Measurements from ENCODE around the gene VEPH1.

The VEPH1 gene

DNA sequence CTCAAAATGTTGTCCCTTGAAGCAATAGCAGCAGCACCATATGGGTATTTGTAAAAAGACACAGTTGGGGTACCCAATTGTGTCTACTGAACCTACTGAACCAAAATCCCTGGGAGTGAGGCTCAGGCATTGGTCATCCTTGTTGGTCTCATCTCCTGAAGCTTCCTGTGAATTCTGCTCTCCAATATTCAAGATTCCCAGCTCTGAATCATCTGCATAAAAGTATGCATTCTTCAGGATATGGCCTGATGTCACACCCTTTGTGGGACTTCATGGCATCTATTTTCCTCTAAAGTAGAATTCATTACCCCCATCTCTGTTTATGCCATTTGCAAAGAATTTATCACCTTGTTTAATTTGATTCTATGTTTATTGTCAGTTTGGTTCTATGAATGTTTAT is 79.9 kb downstream of the VEPH1 start:
- DNase-seq, result no peak

DNA sequence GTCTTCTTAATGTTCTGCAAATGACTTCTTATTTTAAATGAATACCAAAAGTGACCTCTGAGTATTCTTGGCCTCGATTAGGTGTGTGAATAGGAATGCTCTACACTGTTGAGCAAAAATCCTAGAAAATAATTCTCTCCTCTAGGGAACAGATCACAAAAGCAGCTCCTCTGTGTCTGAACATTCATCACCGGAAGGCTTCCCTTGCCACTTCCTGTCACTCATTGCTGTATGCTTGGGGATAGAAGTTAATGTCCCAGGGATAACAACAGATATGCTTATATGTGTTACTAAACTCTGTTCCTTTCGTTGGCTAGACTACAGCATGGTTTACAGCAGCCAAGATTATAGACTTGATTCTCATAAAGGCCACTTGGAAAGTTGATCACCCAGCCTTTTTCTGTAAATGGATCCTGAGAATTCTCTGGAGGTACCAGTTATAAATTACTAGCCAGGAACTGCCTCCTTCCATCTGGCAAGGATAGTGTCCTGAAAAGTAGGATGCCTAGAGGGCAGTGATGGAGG is 82.5 kb downstream of the VEPH1 start:
- no peak for DNase-seq

DNA sequence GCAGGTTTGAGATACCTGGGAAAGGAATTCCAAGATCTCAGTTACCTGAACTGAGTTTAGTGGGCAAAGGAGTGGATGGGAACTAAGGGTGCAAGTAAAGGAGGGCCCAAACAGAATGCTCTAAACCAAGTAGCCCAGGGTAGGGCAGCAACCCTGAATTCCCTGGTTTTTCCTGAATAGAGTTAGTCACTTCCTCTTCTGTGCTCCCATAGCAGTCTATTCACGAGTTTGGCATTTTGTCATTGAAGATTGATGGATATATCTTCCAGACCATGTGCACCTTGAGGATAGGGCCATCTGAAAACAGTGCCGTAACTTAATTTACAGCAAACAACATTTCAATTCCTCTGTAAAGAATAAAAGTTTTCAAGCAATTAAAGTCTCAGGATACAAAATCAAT is 85.1 kb downstream of the VEPH1 start:
- DNase-seq, result no peak

- DNase-seq, result no peak
Observed at GRCh38 chr3:157417247-157417646, 86.0 kb downstream of the VEPH1 start.

DNA sequence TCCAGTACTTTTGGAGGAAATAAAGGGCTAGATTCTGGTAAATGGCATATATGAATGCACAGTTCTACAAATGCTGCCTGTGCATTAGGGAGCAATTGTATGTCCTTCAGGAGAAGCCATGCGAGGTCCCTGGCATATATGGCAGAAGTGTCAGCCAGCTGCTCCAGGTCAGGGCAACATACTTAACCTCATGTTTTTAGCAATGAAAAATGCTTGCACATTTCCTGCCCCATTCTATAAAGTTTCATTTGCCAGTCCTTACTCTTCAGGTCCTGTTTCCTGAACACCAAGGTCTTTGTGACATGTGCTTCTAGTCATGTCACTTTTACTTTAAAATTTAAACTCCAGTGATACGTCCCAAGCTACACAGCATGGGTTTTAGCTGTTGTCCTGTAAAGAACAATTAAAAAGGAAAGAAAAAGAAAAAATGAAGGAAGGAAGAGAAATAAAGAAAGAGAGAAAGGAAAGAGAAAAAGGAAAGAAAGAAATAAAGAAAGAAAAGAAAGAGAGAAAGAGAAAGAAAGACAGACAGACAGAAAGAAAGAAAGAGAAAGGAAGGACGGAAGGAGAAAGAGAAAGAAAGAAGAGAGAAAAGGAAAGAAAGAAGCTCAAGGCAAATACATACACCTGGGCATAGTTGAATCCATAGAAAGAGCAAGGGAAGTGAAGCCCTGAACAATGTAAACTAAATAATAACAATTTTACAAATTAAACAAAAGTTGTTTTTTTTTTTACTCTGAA is 86.7 kb downstream of the VEPH1 start:
- DNase-seq, result no peak

DNA sequence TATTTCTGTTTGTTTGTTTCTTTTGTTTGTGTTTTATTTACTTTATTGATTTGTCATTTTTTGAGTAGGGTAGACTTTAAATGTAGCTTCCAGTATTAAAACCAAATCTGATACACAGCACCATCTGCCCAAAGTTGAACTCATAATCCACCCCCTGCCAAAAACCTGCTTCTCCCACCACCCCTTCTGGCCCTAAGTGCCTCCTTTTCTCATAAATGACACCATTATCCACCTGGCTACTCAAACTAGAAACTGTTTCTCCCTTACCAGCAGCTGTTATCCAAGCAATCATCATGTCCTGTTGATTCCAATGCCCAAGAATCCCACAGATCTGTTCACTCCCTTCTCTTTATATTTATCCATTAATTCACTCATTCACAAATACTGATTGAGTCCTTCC is 88.4 kb downstream of the VEPH1 start:
- no peak for DNase-seq

DNA sequence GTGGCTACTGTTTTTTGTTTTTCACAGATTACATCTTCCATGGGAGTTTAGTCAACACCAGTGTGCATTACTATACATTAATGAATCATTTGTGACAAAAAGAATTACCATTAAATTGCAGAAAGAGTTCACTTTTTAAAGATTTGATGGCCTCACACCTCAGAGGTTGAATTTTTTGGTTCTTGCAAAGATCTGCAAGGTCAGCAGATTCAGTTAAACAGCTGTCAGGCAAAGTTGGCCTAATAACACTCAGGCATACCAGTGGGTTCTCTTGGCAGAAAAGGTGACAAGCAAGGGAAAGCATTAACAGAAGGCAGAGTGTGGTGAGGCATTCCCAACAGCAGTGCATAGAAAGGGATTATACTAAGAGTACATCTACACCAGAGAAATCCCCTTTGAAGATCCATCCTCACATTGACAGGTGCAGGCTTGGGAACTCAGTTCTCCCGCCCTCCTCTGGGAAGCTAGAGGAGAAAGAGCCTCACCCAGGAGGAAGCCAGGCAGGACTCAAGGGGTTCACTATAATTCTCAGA is 90.8 kb downstream of the VEPH1 start:
- no peak for DNase-seq

DNA sequence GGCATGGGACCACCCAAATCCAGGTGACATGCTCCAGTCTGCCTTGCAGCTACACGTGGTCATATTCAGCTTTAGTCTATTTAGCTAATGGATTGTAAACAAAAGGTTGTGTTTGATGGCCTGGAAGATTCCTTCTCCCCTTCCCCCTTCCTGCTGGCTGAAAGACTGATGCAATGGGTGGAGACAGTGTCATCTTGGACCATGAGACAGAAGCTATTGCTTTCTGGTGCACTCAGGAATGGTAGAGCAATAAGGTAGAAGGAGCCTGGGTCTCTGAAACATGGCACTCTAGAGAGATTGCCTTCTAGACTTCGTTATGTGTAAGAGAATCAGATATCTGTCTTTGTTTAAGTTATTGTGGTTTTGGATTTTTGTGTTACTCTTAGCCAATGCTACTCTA is 92.3 kb downstream of the VEPH1 start:
- DNase-seq, result no peak

DNA sequence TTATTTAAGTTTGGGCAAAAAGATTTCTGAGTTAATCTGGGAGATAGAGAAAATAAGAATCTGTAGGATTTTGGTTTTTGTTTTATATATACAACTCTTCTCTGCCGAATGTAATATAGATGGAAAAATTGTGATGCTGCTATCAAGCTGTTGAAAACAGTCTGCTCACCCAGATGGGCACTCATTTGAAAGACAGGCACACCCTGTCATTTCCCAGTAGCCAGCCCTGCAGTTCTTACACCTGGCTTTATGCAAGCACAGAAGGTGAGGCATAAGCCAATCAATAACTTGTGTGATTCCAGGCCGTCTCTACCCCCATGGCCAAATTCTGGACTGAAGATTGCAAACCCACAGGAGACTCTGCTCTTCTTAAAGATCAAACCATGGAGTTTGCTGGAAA is 93.7 kb downstream of the VEPH1 start:
- no peak for DNase-seq

DNA sequence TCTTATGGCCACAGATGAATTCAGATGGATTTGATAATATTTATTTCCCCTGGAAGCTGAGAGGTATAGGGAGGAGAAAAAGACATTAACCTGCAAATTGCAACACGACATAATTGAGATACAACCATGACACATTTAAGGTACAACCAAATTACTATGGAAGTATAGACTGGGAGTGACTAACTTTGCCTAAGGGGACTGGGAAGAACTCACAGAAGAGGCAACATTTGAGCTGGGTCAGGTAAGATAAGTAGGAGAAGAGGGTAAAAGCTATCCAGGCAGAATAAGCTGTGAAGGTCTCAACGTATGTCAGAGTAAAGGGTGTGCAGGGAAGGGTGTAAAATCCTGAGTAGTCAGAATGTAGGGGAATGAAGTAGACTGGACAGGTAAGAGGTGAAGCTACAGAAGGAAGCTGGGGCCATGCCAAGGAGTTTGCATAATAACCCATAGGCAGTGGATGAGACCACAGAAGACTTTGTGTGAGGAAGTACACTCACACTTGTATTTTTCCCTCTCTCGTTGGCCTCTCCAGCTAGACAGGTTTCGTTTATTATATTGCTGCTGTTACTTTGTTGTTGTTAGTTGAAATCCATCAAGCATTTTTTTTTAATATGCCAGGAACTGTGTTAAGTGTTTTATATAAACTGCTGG is 94.6 kb downstream of the VEPH1 start:
- no peak for DNase-seq

- no peak for DNase-seq
Observed at GRCh38 chr3:157407769-157408168, 95.4 kb downstream of the VEPH1 start.

DNA sequence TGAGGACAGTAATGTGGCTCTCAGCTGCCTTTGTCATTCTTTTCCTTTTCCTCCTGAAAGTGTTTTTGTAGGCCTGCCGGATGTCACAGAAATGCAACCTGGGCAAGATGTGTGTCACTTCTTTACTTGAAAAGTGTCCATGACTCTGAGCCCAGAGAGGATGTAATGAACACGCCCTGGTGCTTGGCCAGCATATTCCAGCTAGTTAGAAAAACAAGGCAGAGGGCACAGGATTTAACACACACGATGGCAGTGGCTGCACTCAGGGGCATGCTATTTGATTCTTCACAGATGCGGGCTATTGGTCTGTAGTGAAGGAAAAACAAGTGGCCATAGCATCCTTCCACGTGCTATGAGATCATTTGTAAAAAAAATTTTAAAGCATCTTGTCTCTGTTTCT is 96.8 kb downstream of the VEPH1 start:
- DNase-seq, result no peak

- no peak for DNase-seq
Observed at GRCh38 chr3:157405457-157405856, 97.8 kb downstream of the VEPH1 start.

GRCh38 chr3:157404381-157404780 is 98.8 kb downstream of the VEPH1 start:
- DNase-seq, result no peak

- DNase-seq, result no peak
Observed at GRCh38 chr3:157398598-157398997, 104.6 kb downstream of the VEPH1 start.

DNA sequence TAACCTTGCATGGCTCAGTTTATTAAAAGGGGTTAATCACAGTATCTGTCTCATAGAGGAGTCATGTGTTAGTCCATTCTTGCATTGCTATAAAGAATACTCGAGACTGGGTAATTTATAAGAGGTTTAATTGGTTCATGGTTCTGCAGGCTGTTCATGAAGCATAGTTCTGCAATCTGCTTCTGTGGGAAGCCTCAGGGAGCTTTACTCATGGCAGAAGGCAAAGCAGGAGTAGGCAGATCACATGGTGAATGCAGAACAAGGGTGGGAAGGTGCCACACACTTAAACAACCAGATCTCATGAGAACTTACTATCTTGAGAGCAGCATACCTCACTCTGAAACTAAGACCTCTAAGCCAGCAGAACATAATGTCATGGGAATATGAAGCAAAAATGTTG is 108.8 kb downstream of the VEPH1 start:
- no peak for DNase-seq

DNA sequence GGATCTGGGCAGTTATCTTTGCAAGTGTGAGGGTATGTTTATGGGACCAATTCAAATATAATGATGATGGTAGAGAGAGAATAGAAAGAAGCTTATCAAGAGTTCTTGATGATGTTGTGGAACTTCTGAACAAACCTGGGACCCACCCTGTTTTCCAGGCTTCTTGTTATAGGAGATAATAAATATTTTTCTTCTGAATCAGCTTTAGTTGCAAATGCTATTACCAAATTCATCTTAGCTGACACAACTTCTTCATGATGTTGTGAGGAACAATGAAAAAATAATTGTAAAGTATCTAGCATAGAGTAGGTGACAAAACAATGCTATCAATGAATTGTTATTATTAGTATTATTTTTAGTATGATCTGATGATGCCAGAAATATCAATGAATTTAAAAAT is 110.1 kb downstream of the VEPH1 start:
- no peak for DNase-seq

- DNase-seq, result no peak
Observed at GRCh38 chr3:157392104-157392503, 111.1 kb downstream of the VEPH1 start.

DNA sequence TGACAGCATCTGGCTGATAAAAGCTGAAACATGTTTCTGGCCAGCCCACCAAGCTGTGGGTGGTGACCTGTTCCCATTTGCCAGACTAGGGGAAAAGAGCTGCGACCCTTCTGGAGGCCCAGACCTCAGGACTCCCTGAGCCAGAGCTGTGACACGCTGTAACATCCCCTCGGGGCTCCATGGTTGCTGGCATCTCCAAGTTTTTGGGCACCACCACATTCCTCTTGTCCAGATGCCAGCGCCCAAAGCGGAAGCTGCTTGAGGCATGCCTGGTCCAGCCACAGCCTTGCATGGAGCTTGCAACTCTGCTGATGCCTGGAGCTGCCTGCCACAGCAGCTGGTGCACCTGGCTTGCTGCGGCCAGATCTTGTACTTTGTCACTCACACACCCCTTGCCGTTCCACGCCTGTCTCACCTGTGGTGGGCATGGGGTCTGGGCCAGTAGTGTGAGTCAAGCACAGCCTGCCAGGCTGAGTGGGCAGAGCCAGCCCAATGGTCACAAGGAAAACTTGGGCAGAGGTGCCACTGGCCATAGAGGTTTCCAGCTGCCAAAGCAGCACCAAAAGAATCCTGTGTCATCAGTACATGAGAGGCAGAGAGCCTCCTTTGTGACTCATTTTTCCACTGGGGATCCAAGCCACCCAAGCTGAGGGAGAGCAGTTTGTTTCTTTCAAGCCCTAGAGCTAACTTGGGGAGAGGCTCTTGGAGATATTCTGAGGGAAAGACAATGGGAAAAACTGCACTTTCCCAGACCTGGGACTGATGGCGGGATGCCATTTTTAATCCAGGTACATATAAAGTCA is 112.3 kb downstream of the VEPH1 start:
- no peak for DNase-seq

DNA sequence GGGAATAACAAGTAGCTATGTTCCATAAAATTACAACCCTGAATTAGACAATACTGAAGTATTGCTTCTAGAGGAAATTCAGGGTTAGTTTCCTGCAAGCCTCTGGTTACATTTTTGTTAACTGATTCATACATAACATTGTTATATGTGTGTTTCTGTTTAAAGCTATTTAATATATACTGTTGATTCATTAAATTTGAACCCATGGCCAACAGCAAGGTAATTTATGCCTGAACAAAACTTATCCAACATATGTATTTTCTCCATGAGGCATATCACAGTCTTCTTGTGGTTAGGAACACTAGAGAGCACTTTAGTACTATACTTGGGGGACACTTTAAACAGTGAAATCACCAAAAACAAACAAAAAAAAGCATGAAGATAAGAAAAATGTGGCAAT is 114.2 kb downstream of the VEPH1 start:
- no peak for DNase-seq

GRCh38 chr3:157387708-157388435 is 115.3 kb downstream of the VEPH1 start:
- no peak for DNase-seq

- no peak for DNase-seq
Observed at GRCh38 chr3:157384491-157384890, 118.7 kb downstream of the VEPH1 start.

GRCh38 chr3:157384031-157384430 is 119.2 kb downstream of the VEPH1 start:
- DNase-seq, result no peak

Data from activated naive CD4-positive, alpha-beta T cell treated with anti-CD3 and anti-CD28 coated beads, Interleukin-2, amount 50 U/mL, for 16 hours (primary cell).